ENCODE results near the gene BBS9. TPM values are rescaled to one million over a fixed set of nuclear protein-coding genes. Genes with fewer than 3 reads are reported as not detected.

BBS9 gene
- total RNA-seq, 1 donor from 2014 or later, result 9.2 TPM

- intact Hi-C loops (cut with micrococcal nuclease), result no loop called here
These were observed 407.2 kb downstream of the BBS9 start for GRCh38 chr7:33536398-33537103.

GRCh38 chr7:33537104-33537477 is 407.7 kb downstream of the BBS9 start:
- intact Hi-C loops (cut with micrococcal nuclease), result no loop called here

- intact Hi-C loops (cut with micrococcal nuclease), result no loop called here
These were observed 409.8 kb downstream of the BBS9 start for GRCh38 chr7:33539198-33539597.

- intact Hi-C loops (cut with micrococcal nuclease), result no loop called here
These were observed 410.5 kb downstream of the BBS9 start for GRCh38 chr7:33539659-33540400.

GRCh38 chr7:33547880-33548279 is 418.5 kb downstream of the BBS9 start:
- intact Hi-C loops (cut with micrococcal nuclease), result no loop called here

- intact Hi-C loops (cut with micrococcal nuclease), result no loop called here
These were observed 421.0 kb downstream of the BBS9 start for GRCh38 chr7:33550363-33550762.

GRCh38 chr7:33550979-33551378 is 421.6 kb downstream of the BBS9 start:
- intact Hi-C loops (cut with micrococcal nuclease), result no loop called here

- intact Hi-C loops (cut with micrococcal nuclease), result no loop called here
These were observed 424.7 kb downstream of the BBS9 start for GRCh38 chr7:33554046-33554445.

- intact Hi-C loops (cut with micrococcal nuclease), result no loop called here
These were observed 425.2 kb downstream of the BBS9 start for GRCh38 chr7:33554576-33554975.

- intact Hi-C loops (cut with micrococcal nuclease), result no loop called here
These were observed 427.1 kb downstream of the BBS9 start for GRCh38 chr7:33556472-33556871.

GRCh38 chr7:33558549-33559323 is 429.4 kb downstream of the BBS9 start:
- intact Hi-C loops (cut with micrococcal nuclease), result no loop called here

GRCh38 chr7:33559324-33559710 is 430.0 kb downstream of the BBS9 start:
- intact Hi-C loops (cut with micrococcal nuclease), result no loop called here

GRCh38 chr7:33562996-33563395 is 433.6 kb downstream of the BBS9 start:
- intact Hi-C loops (cut with micrococcal nuclease), result no loop called here

GRCh38 chr7:33563651-33564050 is 434.3 kb downstream of the BBS9 start:
- intact Hi-C loops (cut with micrococcal nuclease), result no loop called here

GRCh38 chr7:33578166-33578565 is 448.8 kb downstream of the BBS9 start:
- intact Hi-C loops (cut with micrococcal nuclease), result no loop called here

- intact Hi-C loops (cut with micrococcal nuclease), result no loop called here
These were observed 449.7 kb downstream of the BBS9 start for GRCh38 chr7:33578881-33579672.

GRCh38 chr7:33579673-33579960 is 450.3 kb downstream of the BBS9 start:
- intact Hi-C loops (cut with micrococcal nuclease), result no loop called here

- intact Hi-C loops (cut with micrococcal nuclease), result no loop called here
These were observed 451.9 kb downstream of the BBS9 start for GRCh38 chr7:33581236-33581635.

- intact Hi-C loops (cut with micrococcal nuclease), result no loop called here
These were observed 452.7 kb downstream of the BBS9 start for GRCh38 chr7:33582104-33582503.

GRCh38 chr7:33582533-33582932 is 453.2 kb downstream of the BBS9 start:
- intact Hi-C loops (cut with micrococcal nuclease), result no loop called here

- intact Hi-C loops (cut with micrococcal nuclease), result no loop called here
These were observed 460.5 kb downstream of the BBS9 start for GRCh38 chr7:33589911-33590310.

- intact Hi-C loops (cut with micrococcal nuclease), result no loop called here
These were observed 461.6 kb downstream of the BBS9 start for GRCh38 chr7:33590916-33591315.

All from T-helper 2 cell treated with Interferon-gamma antibody and Interleukin-4, amounts not matched to agents 100 ng/mL and 5 ng/mL, for 36 hours (primary cell).